GM18868 (cell line): ENCODE results near the gene RGS14.

Source experiments
- ATAC-seq: cut with Tn5 transposase; IDR thresholded peaks from one replicate; pipeline ENCODE4 v1.9.1; 2021; ENCODE audit warnings: mild to moderate bottlenecking, moderate library complexity; ENCODE audit not compliant: unreplicated experiment

RGS14 gene

DNA sequence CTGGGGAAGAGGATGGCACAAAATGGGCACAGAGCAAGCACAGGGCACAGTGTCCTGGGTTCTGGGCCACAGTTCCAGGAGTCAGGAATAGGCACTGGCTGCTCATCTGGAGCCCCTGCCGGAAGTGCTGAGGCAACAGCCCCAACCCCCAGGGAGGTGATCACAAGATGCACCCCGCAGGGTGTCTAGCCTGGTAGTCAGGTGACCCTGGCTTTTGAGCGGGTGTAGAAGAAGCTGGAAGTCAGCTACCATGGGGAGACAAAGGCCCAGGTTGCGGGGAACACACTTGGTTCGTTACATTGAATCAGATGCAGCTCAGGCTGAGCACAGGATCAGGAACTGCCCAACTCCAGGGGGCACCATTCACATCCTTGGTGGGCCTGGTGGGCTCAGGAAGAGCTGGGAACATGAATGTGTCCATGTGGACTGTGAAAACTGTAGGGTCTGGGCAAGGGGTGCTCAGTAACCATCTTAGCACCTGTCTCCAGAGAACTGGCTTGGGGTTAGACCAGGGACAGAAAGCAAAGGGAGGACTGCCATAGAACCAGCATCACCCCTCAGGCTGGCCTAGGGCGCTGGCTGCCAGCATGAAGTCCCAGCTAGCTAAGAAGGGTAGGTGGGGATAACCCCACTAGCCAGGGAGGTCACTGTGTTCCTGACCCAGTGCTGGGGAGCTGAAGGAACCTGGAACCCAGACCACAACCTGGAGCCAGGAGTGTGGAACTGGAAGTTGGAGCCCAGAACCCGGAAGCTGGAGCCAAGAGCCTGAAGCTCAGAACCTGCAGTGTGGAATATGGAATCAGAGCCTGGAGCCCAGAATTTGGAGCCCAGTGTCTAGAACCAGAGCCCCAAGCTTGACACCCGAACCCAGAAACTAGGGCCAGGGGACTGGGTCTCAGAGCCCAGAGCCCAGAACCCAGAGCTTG, 20.4 kb downstream of the RGS14 start:
- ATAC-seq: no peak

DNA sequence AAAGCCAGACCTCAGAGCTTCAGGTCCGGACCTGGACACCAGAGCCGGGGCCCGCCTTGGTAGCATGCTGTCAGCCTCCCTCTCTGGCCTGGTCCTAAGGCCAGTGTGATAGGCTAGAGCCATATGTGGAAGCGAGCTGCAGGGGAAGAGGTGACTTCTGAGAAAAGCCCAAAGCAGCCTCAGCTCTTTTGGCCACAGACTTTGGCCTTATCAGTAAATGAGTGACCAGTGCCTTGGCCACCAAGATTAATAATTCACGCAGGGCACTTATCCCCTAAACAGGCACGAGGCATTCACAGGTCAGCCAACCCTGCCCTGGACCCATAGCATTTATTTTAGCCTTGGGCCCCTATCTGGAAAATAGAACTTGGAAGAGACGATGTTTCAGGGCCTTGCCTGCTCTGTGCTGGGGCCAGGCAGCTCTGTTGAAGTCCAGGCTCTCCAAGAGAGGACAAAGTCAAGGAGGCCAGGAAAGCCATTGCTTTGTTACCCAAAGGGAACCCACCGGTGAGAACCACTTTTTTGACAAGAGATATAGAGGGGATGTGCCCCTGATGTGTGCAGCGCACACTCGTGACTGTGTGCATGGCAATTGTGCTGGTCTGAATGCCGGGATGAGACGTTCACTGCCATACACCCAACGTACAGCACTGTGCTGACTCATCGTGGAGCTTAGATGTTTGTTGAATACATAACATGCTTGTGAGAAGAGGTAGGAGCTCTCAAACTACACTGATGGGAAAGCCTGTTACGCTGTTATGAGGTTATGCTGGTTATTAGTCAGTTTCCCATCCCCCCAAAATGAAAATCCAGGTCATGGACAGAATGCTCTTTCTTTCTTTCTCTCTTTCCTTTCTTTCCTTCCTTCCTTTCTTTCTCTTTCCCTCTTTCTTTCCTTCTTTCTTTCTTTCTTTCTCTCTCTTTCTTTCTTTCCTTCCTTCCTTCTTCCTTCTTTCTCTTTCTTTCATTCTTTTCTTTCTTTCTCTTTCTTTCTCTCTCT, 21.5 kb downstream of the RGS14 start:
- peak; percentile 67 for ATAC-seq

- ATAC-seq: no peak
Measured at GRCh38 chr5:177380805-177381126, 23.0 kb downstream of the RGS14 start.

GRCh38 chr5:177382423-177383029, 24.8 kb downstream of the RGS14 start:
- ATAC-seq: no peak

- no peak for ATAC-seq
Measured at GRCh38 chr5:177383181-177383580, 25.5 kb downstream of the RGS14 start.

GRCh38 chr5:177384134-177384533, 26.4 kb downstream of the RGS14 start, which contains the start of gene SLC34A1:
Gene SLC34A1 (plus strand): TSS chr5:177384434. CDS start chr5:177385742, 1,308 bp downstream.
- no peak for ATAC-seq

GRCh38 chr5:177385720-177386119, 28.0 kb downstream of the RGS14 start:
- no peak for ATAC-seq

GRCh38 chr5:177386542-177386941, 28.8 kb downstream of the RGS14 start:
- ATAC-seq: no peak

- no peak for ATAC-seq
Measured at GRCh38 chr5:177387405-177387804, 29.7 kb downstream of the RGS14 start.

- ATAC-seq: no peak
Measured at GRCh38 chr5:177388521-177389052, 30.9 kb downstream of the RGS14 start.

GRCh38 chr5:177389241-177390169, 31.8 kb downstream of the RGS14 start:
- ATAC-seq: no peak

GRCh38 chr5:177390363-177391300, 32.9 kb downstream of the RGS14 start:
- ATAC-seq: peak; percentile 60

DNA sequence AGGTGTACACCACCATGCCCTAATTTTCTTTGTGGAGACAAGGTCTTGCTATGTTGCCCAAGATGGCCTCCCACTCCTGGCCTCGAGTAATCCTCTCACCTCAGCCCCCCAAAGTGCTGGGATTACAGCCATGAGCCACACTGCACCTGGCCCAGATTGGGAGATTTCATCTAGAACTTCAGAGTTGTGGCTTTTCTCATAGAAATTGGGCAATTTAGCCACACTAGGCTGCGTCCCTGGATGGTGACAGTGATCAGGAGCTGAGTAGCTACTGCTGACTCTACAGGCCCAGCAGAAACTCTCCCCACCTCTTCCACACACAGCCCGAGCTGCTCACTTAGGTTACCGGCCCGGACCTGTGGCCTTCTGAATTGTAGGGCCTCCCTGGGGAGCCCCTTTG, 35.0 kb downstream of the RGS14 start:
- ATAC-seq: no peak

DNA sequence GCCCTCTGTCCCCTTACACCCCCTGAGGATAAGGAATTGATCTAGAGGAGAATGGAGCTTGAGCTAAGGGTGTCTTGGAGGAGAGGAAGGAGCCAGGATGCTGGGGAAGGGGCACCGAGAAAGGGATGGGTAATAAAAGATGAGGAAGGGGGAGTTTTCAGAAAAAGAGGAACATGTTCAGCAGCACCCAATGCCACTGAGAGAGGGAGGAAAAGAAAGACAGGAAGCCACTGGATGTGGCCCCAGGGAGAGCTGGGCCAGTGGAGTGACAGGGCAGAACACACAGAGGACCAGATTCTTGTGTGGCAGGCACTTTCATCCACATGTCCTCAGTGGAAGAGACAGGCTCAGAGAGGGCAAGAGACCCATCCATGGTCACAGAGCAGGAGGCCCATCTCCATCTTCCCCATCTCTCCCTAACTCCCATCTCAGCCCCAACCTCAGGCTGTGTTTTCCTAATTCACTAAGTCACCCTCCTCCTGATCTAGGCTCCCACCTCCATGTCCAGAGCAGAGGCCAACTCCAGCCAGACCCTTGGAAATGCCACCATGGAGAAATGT, 35.6 kb downstream of the RGS14 start:
- no peak for ATAC-seq

DNA sequence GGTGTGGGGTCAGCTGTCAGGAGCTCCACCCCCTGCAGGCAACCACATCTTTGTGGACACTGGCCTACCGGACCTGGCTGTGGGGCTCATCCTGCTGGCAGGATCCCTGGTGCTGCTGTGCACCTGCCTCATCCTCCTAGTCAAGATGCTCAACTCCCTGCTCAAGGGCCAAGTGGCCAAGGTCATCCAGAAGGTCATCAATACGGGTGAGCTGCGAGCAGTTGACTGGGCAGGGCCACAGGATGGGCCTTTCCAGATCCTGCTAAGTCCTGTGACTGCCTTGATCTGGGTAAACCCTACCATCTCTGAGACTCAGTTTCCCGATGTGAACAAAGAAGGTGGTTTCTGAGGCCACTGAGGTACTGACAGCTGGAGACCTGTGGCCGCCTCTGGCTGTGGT, 36.3 kb downstream of the RGS14 start:
- no peak for ATAC-seq

- ATAC-seq: no peak
Measured at GRCh38 chr5:177396078-177396477, 38.4 kb downstream of the RGS14 start.

GRCh38 chr5:177396807-177397206, 39.1 kb downstream of the RGS14 start:
- ATAC-seq: no peak

- ATAC-seq: no peak
Measured at GRCh38 chr5:177397875-177398390, 40.2 kb downstream of the RGS14 start.
